Mesendoderm (in vitro differentiated cells): ENCODE measurements around the gene CTXN3.

Experiments
- DNase-seq: peaks from one replicate; pipeline ENCODE4 v3.0.0; 2013
- H2AK5ac ChIP-seq: 2 replicates; pipeline ENCODE4 v1.6.1; 2013; ENCODE audit warnings: low read length, inconsistent platforms
- H2BK120ac ChIP-seq: 2 replicates; pipeline ENCODE4 v1.6.1; 2013; ENCODE audit warnings: low read depth, mild to moderate bottlenecking, low read length, moderate library complexity, mixed read lengths
- H2BK15ac ChIP-seq: replicated peaks from 2 replicates; pipeline ENCODE4 v1.6.1; 2013; ENCODE audit warnings: low read depth, mild to moderate bottlenecking, moderate library complexity
- H2BK5ac ChIP-seq: 2 replicates; pipeline ENCODE4 v1.6.1; 2013; ENCODE audit warnings: low read length, inconsistent platforms
- H3K18ac ChIP-seq: 2 replicates; pipeline ENCODE4 v1.6.1; 2013; ENCODE audit warnings: mild to moderate bottlenecking, low read length, mixed read lengths
- H3K23ac ChIP-seq: one replicate; pipeline ENCODE4 v1.6.1; 2013; ENCODE audit warnings: low read length
- H3K27ac ChIP-seq: 2 replicates; pipeline ENCODE4 v1.5.1; 2013; ENCODE audit warnings: low read depth, mild to moderate bottlenecking, inconsistent platforms, low read length, moderate library complexity
- H3K27me3 ChIP-seq: 2 replicates; pipeline ENCODE4 v1.6.1; 2013; ENCODE audit warnings: low read length, control low read depth, mild to moderate bottlenecking, inconsistent platforms; ENCODE audit not compliant: insufficient read depth, poor library complexity
- H3K36me3 ChIP-seq: 2 replicates; pipeline ENCODE4 v1.6.1; 2013; ENCODE audit warnings: low read length, inconsistent platforms; ENCODE audit not compliant: control insufficient read depth, insufficient read depth
- H3K4ac ChIP-seq: one replicate; pipeline ENCODE4 v1.6.1; 2013; ENCODE audit warnings: low read depth, mild to moderate bottlenecking, low read length, moderate library complexity
- H3K4me1 ChIP-seq: 2 replicates; pipeline ENCODE4 v1.6.1; 2013; ENCODE audit warnings: low read depth, low read length, inconsistent platforms; ENCODE audit not compliant: control insufficient read depth
- H3K4me2 ChIP-seq: 2 replicates; pipeline ENCODE4 v1.6.1; 2013; ENCODE audit warnings: low read length
- H3K4me3 ChIP-seq: 2 replicates; pipeline ENCODE4 v1.5.1; 2013; ENCODE audit warnings: mild to moderate bottlenecking, low read length
- H3K56ac ChIP-seq: one replicate; pipeline ENCODE4 v1.6.1; 2013; ENCODE audit warnings: low read length
- H3K79me1 ChIP-seq: 2 replicates; pipeline ENCODE4 v1.6.1; 2013; ENCODE audit warnings: low read length, inconsistent platforms
- H3K79me2 ChIP-seq: 2 replicates; pipeline ENCODE4 v1.6.1; 2013; ENCODE audit warnings: mild to moderate bottlenecking, low read length; ENCODE audit not compliant: control insufficient read depth, insufficient read depth
- H3K9ac ChIP-seq: 2 replicates; pipeline ENCODE4 v1.6.1; 2013; ENCODE audit warnings: low read length, inconsistent platforms
- H4K5ac ChIP-seq: one replicate; pipeline ENCODE4 v1.6.1; 2013; ENCODE audit warnings: low read length
- H4K8ac ChIP-seq: one replicate; pipeline ENCODE4 v1.6.1; 2013; ENCODE audit warnings: low read depth, mild to moderate bottlenecking, control low read depth, low read length, moderate library complexity
- WGBS: extraction: QIAGEN DNeasy Blood & Tissue Kit; methylation state at CpG from one replicate; pipeline ENCODE4 v1.1.7; 2013; ENCODE audit warnings: low lambda C conversion rate, missing lambda C conversion rate; ENCODE audit not compliant: insufficient coverage; ENCODE audit errors: extremely low coverage; 5-methylcytosine and 5-hydroxymethylcytosine counted together

Gene CTXN3

GRCh38 chr5:127615916-127616315 lies 33.0 kb upstream of the CTXN3 start:
- no peak overlapping the region for H3K56ac ChIP-seq
- H2BK15ac ChIP-seq = no peak overlapping the region
- H3K36me3 ChIP-seq = no peaks in the 10 kb centered on the region
- H3K4me3 ChIP-seq = no peak overlapping the region
- no peak for DNase-seq
- no peaks in the 10 kb centered on the region for H3K27me3 ChIP-seq
- WGBS = no CpG with 5 or more reads among the region's 2 CpGs
- H3K4ac ChIP-seq = no peak overlapping the region
- H2AK5ac ChIP-seq = no peak overlapping the region
- no peak overlapping the region for H4K5ac ChIP-seq
- H3K27ac ChIP-seq = no peak overlapping the region
- no peaks in the 10 kb centered on the region for H3K4me1 ChIP-seq
- no peaks in the 10 kb centered on the region for H3K79me2 ChIP-seq
- H2BK5ac ChIP-seq = no peak overlapping the region
- no peak overlapping the region for H3K9ac ChIP-seq
- no peaks in the 10 kb centered on the region for H3K79me1 ChIP-seq
- H3K4me2 ChIP-seq = no peak overlapping the region
- H3K18ac ChIP-seq = no peak overlapping the region
- H4K8ac ChIP-seq = no peak overlapping the region
- H2BK120ac ChIP-seq = no peak overlapping the region
- H3K23ac ChIP-seq = no peak overlapping the region

DNA sequence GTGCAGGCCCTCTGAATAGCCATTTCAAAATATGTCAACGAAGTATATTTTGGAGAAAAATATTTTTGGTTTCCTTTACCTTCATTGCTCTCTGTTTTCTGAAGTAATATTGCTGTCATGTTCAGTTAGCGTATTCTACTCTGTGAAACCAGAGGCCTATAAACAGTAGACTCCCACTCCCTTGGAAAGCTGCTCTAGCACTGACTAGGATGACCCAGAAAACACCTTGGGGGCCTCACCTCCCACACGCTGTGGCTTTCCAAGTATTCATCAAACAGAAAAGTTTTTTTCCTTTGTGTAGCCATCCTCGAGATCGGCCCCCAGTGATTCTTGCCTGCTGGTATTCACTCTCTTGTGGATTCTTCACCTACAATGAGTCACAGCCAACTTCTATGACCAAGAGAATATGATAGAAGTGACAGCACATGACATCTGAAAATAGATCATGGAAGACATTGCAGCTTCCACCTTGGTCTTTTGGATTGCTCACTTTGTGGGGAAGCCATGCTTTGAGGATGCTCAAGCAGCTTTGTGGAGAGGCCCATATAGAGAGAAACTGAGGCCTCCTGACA lies 28.9 kb upstream of the CTXN3 start:
- Histone ChIP-seq H3K4ac (no peak overlapping the region), H2BK120ac (no peak overlapping the region), H2BK15ac (no peak overlapping the region), H3K4me1 (no peaks in the 10 kb centered on the region), H3K56ac (no peak overlapping the region), H2BK5ac (no peak overlapping the region), H4K8ac (no peak overlapping the region), H3K79me1 (no peaks in the 10 kb centered on the region), H3K36me3 (no peaks in the 10 kb centered on the region), H3K79me2 (no peaks in the 10 kb centered on the region), H3K4me2 (no peak overlapping the region), H3K23ac (no peak overlapping the region), H2AK5ac (no peak overlapping the region), H3K4me3 (no peak overlapping the region), H3K27ac (no peak overlapping the region), H4K5ac (no peak overlapping the region), H3K18ac (no peak overlapping the region), H3K27me3 (no peaks in the 10 kb centered on the region), H3K9ac (no peak overlapping the region)
- DNase-seq = no peak
- no CpG with 5 or more reads among the region's 5 CpGs for WGBS

DNA sequence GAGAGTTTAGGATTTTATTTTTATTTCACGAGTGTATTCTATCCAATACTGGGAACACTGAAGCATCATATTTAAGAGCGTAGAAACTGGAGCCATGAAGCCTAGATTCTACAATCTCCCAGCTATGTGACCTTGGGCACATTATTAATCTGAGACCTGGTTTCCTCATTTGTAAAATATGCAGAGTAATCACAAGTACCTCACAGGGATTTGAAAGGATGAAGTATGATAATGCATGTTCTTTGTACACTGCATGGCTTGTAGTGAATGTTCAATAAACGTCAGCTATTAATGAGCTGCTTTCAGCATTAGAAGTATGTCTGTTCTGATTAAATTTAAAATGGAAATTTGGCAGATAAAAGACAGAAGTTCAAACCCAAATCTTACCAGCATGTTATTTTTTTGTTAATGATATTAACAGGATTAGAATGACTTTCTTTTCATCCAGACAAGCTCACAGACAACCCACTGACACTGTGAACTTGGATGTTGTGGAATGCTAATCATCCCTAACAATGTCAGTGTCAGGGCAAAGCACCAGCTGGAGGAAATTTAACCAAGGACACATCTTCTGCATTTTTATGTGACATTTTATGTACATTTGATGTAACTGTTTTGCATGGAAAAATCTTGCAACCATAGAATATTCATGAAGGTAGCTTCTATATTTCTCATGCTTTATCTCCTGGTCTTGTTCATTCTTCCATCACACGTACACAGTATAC lies 27.1 kb upstream of the CTXN3 start:
- Histone ChIP-seq H3K79me2 (no peaks in the 10 kb centered on the region), H3K4me2 (no peak overlapping the region), H3K4me3 (no peak overlapping the region), H4K5ac (no peak overlapping the region), H2BK15ac (no peak overlapping the region), H3K4ac (no peak overlapping the region), H3K79me1 (no peaks in the 10 kb centered on the region), H3K27me3 (no peaks in the 10 kb centered on the region), H3K23ac (no peak overlapping the region), H2BK120ac (no peak overlapping the region), H3K4me1 (no peaks in the 10 kb centered on the region), H3K27ac (no peak overlapping the region), H4K8ac (no peak overlapping the region), H3K36me3 (no peaks in the 10 kb centered on the region), H3K18ac (no peak overlapping the region), H3K56ac (no peak overlapping the region), H2BK5ac (no peak overlapping the region), H2AK5ac (no peak overlapping the region), H3K9ac (no peak overlapping the region)
- DNase-seq = no peak
- WGBS = no CpG with 5 or more reads among the region's 4 CpGs

DNA sequence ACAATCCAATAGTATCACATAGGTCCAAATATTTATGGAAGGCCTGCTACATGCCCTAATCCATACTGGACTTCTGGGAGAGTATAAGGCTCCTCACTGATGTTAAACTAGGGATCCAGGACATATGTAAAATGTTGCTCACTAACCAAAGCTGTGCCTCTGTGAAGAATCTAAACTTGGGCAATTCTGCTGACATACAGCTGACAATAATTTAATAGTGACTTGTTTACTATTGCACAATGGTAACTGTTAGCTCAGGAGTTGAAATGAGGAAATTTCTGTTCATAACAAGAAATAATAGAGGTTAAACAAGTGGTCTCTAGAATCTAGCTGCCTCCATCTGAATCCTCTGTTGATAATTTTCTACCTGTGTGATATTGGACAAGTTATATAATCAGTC lies 14.9 kb upstream of the CTXN3 start:
- Histone ChIP-seq H4K5ac (no peak overlapping the region), H3K9ac (no peak overlapping the region), H3K4me2 (no peak overlapping the region), H3K36me3 (no peaks in the 10 kb centered on the region), H3K27ac (no peak overlapping the region), H3K79me2 (no peaks in the 10 kb centered on the region), H3K4ac (no peak overlapping the region), H3K18ac (no peak overlapping the region), H3K4me3 (no peak overlapping the region), H2BK15ac (no peak overlapping the region), H3K56ac (no peak overlapping the region), H2BK120ac (no peak overlapping the region), H2BK5ac (no peak overlapping the region), H2AK5ac (no peak overlapping the region), H3K4me1 (no peaks in the 10 kb centered on the region), H3K79me1 (no peaks in the 10 kb centered on the region), H3K27me3 (no peaks in the 10 kb centered on the region), H3K23ac (no peak overlapping the region), H4K8ac (no peak overlapping the region)
- no peak for DNase-seq

DNA sequence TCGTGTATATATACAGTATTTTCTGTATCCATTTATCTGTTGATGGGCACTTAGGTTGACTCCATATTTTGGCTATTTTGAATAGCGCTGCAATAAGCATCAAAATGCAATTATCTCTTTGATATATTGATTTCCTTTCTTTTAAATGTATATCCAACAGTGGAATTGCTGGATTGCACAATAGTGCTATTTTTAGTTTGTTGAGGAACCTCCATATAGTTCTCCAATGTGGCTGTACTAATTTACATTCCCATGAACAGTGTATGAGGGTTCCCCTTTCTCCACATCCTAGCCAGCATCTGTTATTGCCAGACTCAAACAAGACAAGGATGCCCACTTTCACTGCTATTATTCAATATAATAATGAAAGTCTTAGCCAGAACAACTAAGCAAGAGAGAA lies 9.1 kb upstream of the CTXN3 start:
- Histone ChIP-seq H3K79me1 (no peaks in the 10 kb centered on the region), H2BK5ac (no peak overlapping the region), H3K23ac (no peak overlapping the region), H3K4me2 (no peak overlapping the region), H3K4me1 (no peaks in the 10 kb centered on the region), H2BK15ac (no peak overlapping the region), H3K36me3 (no peaks in the 10 kb centered on the region), H4K8ac (no peak overlapping the region), H2BK120ac (no peak overlapping the region), H3K27ac (no peak overlapping the region), H4K5ac (no peak overlapping the region), H3K18ac (no peak overlapping the region), H2AK5ac (no peak overlapping the region), H3K56ac (no peak overlapping the region), H3K9ac (no peak overlapping the region), H3K27me3 (no peaks in the 10 kb centered on the region), H3K79me2 (no peaks in the 10 kb centered on the region), H3K4ac (no peak overlapping the region), H3K4me3 (no peak overlapping the region)
- DNase-seq = no peak
- no CpG with 5 or more reads among the region's 2 CpGs for WGBS

DNA sequence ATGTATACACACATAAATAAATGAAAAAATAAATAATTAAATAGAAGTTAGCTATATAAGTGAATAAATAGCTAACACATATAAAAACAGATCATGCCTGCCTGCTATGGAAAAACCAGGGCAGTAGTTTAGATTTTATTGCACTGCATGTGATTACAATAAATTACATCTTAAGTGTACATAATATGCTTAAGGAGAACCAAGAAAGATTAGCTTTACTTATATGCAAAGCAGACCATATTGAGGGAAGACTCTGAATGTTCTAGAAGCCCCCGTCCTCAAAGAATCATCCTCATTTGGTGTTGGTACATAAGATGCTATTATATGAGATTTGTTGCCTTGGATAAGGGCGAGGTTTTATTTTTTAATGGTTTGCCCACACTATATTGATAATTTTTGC lies 5.9 kb upstream of the CTXN3 start:
- H2BK15ac ChIP-seq = no peak overlapping the region
- no peak overlapping the region for H3K56ac ChIP-seq
- H3K9ac ChIP-seq = no peak overlapping the region
- H2BK5ac ChIP-seq = no peak overlapping the region
- no peaks in the 10 kb centered on the region for H3K79me2 ChIP-seq
- no peak overlapping the region for H4K8ac ChIP-seq
- no peak overlapping the region for H3K4ac ChIP-seq
- H3K4me2 ChIP-seq = no peak overlapping the region
- H2AK5ac ChIP-seq = no peak overlapping the region
- H3K4me3 ChIP-seq = no peak overlapping the region
- H4K5ac ChIP-seq = no peak overlapping the region
- H2BK120ac ChIP-seq = no peak overlapping the region
- DNase-seq = no peak
- no peak overlapping the region for H3K27ac ChIP-seq
- no peak overlapping the region for H3K18ac ChIP-seq
- H3K36me3 ChIP-seq = no peaks in the 10 kb centered on the region
- H3K27me3 ChIP-seq = no peaks in the 10 kb centered on the region
- no peaks in the 10 kb centered on the region for H3K79me1 ChIP-seq
- no peak overlapping the region for H3K23ac ChIP-seq
- no peaks in the 10 kb centered on the region for H3K4me1 ChIP-seq
- no CpG with 5 or more reads among the region's 2 CpGs for WGBS
